Activated T-helper 1 cell treated with anti-CD3 and anti-CD28 coated beads, Interleukin-12 subunit alpha, Interleukin-12 subunit beta, Interleukin-2, Interleukin-4 antibody, amounts not matched to agents 30 ng/mL and 10 ng/mL and 1 ng/mL, durations not matched to agents 14 hours and 24 hours and 36 hours (primary cell): ENCODE results near the gene EOMES. TPM values are rescaled to one million over a fixed set of nuclear protein-coding genes. Genes with fewer than 3 reads are reported as not detected.
"Not testable (repeated sequence)": the region's sequence is repeated elsewhere in the genome, so short reads cannot be mapped to it uniquely, and the experiment has no call there.

Experiments used
- DNase-seq: peaks from one replicate; pipeline ENCODE4 v3.0.0; 2021; ENCODE audit warnings: low spot score
- H3K27ac Mint-ChIP-seq: one replicate; pipeline ENCODE4 v1.8.0; 2021; ENCODE audit warnings: mild to moderate bottlenecking, mixed read lengths
- H3K27me3 Mint-ChIP-seq: one replicate; pipeline ENCODE4 v1.8.0; 2022; ENCODE audit warnings: mild to moderate bottlenecking, moderate library complexity, mixed read lengths; ENCODE audit not compliant: insufficient read depth
- H3K36me3 Mint-ChIP-seq: one replicate; pipeline ENCODE4 v1.8.0; 2021; ENCODE audit warnings: low read depth, mixed read lengths
- H3K4me1 Mint-ChIP-seq: one replicate; pipeline ENCODE4 v1.8.0; 2021; ENCODE audit warnings: low read depth, mixed read lengths
- H3K4me3 Mint-ChIP-seq: one replicate; pipeline ENCODE4 v1.8.0; 2021; ENCODE audit warnings: mild to moderate bottlenecking, moderate library complexity, mixed read lengths
- H3K9me3 Mint-ChIP-seq: one replicate; pipeline ENCODE4 v1.8.0; 2021; ENCODE audit warnings: mixed read lengths
- intact Hi-C: fragments of 100-400 bp; cut with micrococcal nuclease; formaldehyde crosslinking; loops from one replicate; pipeline ENCODE4 v1.15.1; 2024
- total RNA-seq: library from RNA; stranded (reverse); gene quantifications from 2 replicates; pipeline ENCODE4 v1.2.3, GENCODE V29; 2022

The EOMES gene
- 29.6 and 30.7 TPM in 2 replicates for total RNA-seq

DNA sequence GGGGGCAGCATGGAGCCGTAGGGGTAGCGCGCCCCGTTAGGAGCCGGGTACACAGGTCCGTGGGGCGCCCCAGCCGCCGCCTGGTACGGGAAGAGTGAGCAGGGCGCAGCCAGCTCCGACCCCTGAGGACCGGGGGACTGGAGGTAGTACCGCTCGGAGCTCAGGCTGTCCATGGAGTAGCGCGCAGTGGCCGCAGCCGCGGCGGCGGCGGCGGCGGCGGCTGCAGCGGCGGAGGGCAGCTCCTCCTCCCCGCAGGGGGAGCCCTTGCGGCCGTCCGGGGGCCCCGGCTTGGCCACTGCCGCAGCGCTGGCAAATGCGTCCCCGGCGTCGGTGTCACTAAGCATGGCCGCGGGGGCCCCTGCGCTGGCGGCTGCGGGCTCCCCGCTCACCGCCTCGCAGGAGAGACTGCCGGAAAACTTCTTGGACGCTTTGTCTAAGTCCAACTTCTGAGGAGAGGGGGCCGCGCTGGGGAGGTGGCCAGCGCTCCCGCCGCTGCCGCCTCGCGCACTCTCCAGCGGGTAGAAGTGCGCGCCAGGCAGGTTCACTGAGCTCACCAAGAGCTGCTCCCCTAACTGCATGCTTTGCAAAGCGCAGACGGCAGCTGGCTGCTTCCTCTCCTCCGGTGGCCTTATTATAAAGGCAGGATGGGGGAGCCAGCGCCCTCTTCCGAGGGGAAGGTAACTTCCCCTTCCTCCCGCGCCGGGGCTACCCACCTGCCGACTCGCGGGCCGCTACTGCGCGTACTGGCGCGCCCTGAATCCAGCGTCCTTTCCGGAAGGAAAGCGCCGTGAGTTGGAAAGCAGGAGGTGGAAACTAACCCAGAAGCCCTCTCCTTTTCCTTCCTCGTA lies at the start of gene EOMES:
Gene EOMES, minus strand, starts transcription at position 607 of the 848 bp plus-strand sequence. Its CDS starts 29 bp downstream, at position 578.
- peaks cover 25% of the 10 kb centered on the region for H3K36me3 Mint-ChIP-seq
- H3K27ac Mint-ChIP-seq, result peak within 1 kb of the TSS; percentile 81
- peak; percentile 67 for DNase-seq
- no peaks in the 10 kb centered on the region for H3K9me3 Mint-ChIP-seq
- H3K4me3 Mint-ChIP-seq, result peak within 1 kb of the TSS; percentile 87
- intact Hi-C loops, result loop anchor here (1.0 to 2.0 kb wide), 8 partner anchors 8 to 606 kb away; no protein-coding TSS in a partner anchor
- H3K4me1 Mint-ChIP-seq, result peaks cover 44% of the 10 kb centered on the region
- peaks cover 79% of the 10 kb centered on the region for H3K27me3 Mint-ChIP-seq

DNA sequence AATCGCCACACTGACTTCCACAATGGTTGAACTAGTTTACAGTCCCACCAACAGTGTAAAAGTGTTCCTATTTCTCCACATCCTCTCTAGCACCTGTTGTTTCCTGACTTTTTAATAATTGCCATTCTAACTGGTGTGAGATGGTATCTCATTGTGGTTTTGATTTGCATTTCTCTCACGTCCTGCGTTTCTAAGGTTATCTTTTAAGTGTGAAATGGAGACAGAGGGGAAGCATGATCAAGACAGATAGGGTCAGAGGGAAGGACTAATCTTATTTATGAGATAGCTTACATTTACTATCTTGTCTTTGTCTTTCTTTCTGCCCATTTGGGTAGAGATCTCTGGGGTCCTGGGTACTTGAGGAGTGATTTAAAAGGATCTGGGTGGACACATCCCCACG lies 48.3 kb upstream of the EOMES start:
- DNase-seq, H3K27me3 Mint-ChIP-seq, H3K36me3 Mint-ChIP-seq, H3K9me3 Mint-ChIP-seq, intact Hi-C loops, H3K27ac Mint-ChIP-seq, H3K4me3 Mint-ChIP-seq: not testable (repeated sequence)
- H3K4me1 Mint-ChIP-seq, result peaks cover 27% of the 10 kb centered on the region

DNA sequence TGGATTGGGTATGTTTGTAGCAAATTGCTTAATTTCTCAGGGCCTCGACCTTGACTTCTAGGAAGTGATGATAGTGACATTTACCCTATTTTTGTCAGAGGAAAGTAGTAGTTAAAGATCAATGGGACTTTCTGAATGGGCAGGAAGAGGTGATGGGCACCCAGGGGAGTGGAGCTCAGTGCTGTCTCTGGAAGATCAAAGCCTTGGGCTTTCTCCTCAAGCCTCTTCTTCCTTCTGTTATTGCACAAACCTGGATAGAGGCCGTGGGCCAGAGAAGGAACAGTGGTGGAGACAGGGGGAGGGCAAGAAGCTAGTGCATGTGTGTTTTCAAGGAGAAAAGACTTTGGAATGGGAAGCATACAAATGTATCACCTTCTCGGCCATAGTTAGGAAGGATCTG lies 44.9 kb upstream of the EOMES start:
- peaks cover 27% of the 10 kb centered on the region for H3K4me1 Mint-ChIP-seq
- no peak overlapping the region for H3K4me3 Mint-ChIP-seq
- no peak for DNase-seq
- intact Hi-C loops, result no loop called here
- no peaks in the 10 kb centered on the region for H3K36me3 Mint-ChIP-seq
- H3K27me3 Mint-ChIP-seq, result peaks cover 4% of the 10 kb centered on the region
- no peak overlapping the region for H3K27ac Mint-ChIP-seq
- H3K9me3 Mint-ChIP-seq, result no peaks in the 10 kb centered on the region

DNA sequence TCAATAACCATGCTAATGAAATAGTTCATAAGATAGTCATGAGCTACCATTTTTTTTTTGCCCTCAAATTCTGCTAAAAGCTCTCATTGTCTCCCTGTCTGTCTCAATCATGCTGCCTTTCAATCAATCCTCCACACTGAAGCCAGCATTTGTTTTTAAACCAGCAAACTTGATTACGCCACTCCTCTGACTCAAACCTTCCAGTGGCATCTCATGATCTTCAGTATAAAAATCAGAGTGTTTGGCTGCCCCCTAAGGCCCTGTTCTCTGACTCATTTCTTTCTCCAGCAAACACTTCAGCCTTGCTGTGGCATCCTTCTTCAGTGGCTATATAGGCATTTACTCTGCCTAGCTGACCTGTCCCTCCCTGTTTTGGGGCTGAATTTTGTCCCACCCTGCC lies 36.0 kb upstream of the EOMES start:
- intact Hi-C loops, result loop anchor here (2.0 to 10.0 kb wide), 4 partner anchors 43 to 297 kb away; no protein-coding TSS in a partner anchor
- H3K4me3 Mint-ChIP-seq, result no peak overlapping the region

DNA sequence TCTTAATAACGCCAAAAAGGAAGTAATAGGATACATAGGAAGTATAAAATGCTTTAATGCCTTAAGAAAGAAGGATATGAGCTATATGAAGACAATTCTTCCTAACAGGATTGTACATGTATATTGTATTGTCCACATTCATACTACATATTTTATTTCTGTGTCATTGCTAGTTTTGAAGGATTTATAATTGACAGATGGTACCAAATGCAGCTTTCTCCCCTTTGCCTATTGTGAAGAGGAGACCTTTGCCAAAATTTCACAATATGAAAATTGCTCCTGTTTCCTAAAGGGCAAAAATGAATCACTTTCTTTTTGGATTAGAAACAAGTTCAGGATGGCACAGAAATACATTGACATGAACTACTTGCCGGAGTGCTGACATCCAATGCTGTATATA lies 34.8 kb upstream of the EOMES start:
- Mint-ChIP-seq H3K27me3 (no peaks in the 10 kb centered on the region), H3K36me3 (peaks cover 3% of the 10 kb centered on the region), H3K4me1 (peaks cover 30% of the 10 kb centered on the region), H3K27ac (no peak overlapping the region), H3K9me3 (peaks cover 7% of the 10 kb centered on the region), H3K4me3 (no peak overlapping the region)
- DNase-seq, result no peak
- intact Hi-C loops, result loop anchor here (2.0 to 10.0 kb wide), 3 partner anchors 85 to 298 kb away; no protein-coding TSS in a partner anchor

More for the DNA sequence above, 36.0 kb upstream of the EOMES start:
- no peak for DNase-seq
- peaks cover 3% of the 10 kb centered on the region for H3K27me3 Mint-ChIP-seq
- peaks cover 2% of the 10 kb centered on the region for H3K9me3 Mint-ChIP-seq
- H3K36me3 Mint-ChIP-seq, result peaks cover under 1% of the 10 kb centered on the region
- peak overlapping the region; percentile 72 for H3K27ac Mint-ChIP-seq
- peaks cover 23% of the 10 kb centered on the region for H3K4me1 Mint-ChIP-seq

DNA sequence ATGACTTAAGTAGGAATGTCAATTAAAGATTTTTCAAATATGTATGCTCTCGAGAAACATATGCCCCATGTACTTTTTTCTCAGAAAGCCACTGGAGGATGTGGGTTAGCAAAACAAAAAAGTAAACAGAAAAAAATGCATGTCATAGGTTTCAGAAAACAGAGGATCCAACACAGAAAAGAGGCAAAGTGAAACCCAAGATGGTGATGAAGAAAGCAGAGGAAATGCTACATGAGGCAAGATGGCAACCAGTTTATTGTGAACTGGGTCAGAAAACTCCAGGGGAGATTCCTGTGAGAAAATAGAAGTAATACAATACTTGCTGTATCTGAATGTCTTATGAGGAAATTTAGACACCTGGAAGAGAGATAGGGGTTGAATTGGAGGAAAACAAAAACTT lies 30.8 kb upstream of the EOMES start:
- Mint-ChIP-seq H3K4me1 (peaks cover 35% of the 10 kb centered on the region), H3K27ac (peak overlapping the region; percentile 96), H3K36me3 (peaks cover 9% of the 10 kb centered on the region), H3K27me3 (no peaks in the 10 kb centered on the region), H3K4me3 (peak overlapping the region; percentile 42), H3K9me3 (peaks cover 20% of the 10 kb centered on the region)
- intact Hi-C loops, result loop anchor here (1.0 to 10.0 kb wide), 6 partner anchors 30 to 1184 kb away; partner anchors contain the start of gene EOMES
- DNase-seq, result peak; percentile 17

DNA sequence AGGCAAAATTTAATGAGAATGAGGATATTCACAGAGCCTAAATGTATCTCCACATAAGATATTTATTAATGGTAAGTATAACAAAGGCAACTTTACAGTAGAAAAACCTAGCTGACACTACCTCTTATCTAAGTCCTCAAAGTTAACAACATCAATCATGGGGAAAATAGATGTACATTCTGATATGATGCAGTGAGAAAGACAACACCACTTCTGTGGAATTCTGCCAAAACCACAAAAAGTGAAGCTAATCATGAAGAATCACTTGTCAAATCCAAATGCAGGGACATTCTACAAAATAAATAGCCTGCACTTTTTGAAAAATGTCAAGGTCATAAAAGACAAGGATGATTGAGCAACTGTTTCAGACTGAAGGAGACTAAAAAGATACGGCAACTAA lies 27.5 kb upstream of the EOMES start:
- H3K27me3 Mint-ChIP-seq, result peaks cover 4% of the 10 kb centered on the region
- no peak overlapping the region for H3K4me3 Mint-ChIP-seq
- peaks cover 9% of the 10 kb centered on the region for H3K36me3 Mint-ChIP-seq
- H3K4me1 Mint-ChIP-seq, result peaks cover 22% of the 10 kb centered on the region
- intact Hi-C loops, result loop anchor here (5.0 to 10.0 kb wide), 2 partner anchors 305 to 1188 kb away; no protein-coding TSS in a partner anchor
- H3K9me3 Mint-ChIP-seq, result peaks cover 20% of the 10 kb centered on the region
- no peak for DNase-seq
- H3K27ac Mint-ChIP-seq, result peak overlapping the region; percentile 0

DNA sequence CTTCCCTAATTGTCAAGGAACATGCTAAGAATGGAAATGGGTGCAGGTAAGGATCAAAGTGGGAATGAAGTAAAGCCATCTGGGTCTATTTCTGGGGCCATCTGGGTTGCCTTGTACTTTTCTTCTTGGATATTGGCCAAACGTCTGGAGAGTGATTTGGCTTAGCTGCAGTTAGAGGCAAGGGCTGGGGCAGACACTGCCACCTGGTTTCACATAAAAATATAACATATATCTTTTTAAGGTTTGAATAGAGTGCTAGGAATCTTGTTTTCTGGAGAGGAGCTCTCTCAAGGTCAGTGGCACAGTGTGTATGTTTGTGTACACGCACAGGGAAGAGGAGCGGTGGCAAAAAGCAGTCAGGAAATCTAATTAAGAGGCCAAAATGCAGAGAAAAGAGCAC lies 24.7 kb upstream of the EOMES start:
- peaks cover 6% of the 10 kb centered on the region for H3K27me3 Mint-ChIP-seq
- peaks cover 11% of the 10 kb centered on the region for H3K4me1 Mint-ChIP-seq
- H3K27ac Mint-ChIP-seq, result no peak overlapping the region
- H3K4me3 Mint-ChIP-seq, result no peak overlapping the region
- no peak for DNase-seq
- intact Hi-C loops, result no loop called here
- H3K9me3 Mint-ChIP-seq, result peaks cover 23% of the 10 kb centered on the region
- H3K36me3 Mint-ChIP-seq, result peaks cover 9% of the 10 kb centered on the region

DNA sequence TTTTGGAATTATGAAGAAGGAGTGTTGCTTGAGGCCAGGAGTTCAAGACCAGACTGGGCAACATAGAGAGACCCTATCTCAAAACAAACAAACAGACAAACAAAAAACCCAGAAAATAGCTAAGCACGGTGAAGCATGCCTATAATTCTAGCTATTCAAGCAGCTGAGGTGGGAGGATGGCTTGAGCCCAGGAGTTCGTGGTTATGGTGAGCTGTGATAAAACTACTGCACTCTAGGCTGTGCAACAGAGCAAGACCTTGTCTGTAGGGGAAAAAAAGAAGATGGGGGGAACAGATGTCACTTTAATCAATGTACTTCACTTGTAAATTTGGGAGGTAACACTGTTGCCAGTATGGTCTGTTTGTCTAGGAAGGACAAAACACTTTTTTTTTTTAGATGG lies 18.7 kb upstream of the EOMES start:
- Mint-ChIP-seq H3K36me3 (peaks cover 3% of the 10 kb centered on the region), H3K27me3 (peaks cover 7% of the 10 kb centered on the region), H3K4me3 (no peak overlapping the region), H3K27ac (no peak overlapping the region), H3K9me3 (peaks cover 10% of the 10 kb centered on the region), H3K4me1 (no peaks in the 10 kb centered on the region)
- DNase-seq, result no peak
- intact Hi-C loops, result no loop called here

DNA sequence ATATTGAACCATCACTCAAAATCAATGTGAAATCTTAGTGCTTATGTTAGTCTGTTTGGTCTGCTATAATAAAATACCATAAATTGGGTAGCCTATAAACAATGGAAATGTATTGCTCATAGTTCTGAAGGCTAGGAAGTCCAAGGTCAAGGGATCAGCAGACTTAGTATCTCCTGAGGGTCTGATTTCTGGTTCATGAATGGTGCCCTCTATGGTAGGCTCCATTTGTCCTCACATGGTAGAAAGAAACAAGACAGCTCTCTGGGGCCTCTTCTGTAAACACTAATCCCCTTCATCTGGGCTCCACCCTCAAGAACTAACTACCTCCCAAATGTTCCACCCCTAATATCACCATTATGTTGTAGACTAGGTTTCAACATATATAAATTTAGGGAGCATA lies 15.0 kb upstream of the EOMES start:
- no peaks in the 10 kb centered on the region for H3K36me3 Mint-ChIP-seq
- H3K4me1 Mint-ChIP-seq, result no peaks in the 10 kb centered on the region
- DNase-seq, result no peak
- H3K27me3 Mint-ChIP-seq, result peaks cover 14% of the 10 kb centered on the region
- no peaks in the 10 kb centered on the region for H3K9me3 Mint-ChIP-seq
- H3K27ac Mint-ChIP-seq, result no peak overlapping the region
- intact Hi-C loops, result no loop called here
- H3K4me3 Mint-ChIP-seq, result no peak overlapping the region

DNA sequence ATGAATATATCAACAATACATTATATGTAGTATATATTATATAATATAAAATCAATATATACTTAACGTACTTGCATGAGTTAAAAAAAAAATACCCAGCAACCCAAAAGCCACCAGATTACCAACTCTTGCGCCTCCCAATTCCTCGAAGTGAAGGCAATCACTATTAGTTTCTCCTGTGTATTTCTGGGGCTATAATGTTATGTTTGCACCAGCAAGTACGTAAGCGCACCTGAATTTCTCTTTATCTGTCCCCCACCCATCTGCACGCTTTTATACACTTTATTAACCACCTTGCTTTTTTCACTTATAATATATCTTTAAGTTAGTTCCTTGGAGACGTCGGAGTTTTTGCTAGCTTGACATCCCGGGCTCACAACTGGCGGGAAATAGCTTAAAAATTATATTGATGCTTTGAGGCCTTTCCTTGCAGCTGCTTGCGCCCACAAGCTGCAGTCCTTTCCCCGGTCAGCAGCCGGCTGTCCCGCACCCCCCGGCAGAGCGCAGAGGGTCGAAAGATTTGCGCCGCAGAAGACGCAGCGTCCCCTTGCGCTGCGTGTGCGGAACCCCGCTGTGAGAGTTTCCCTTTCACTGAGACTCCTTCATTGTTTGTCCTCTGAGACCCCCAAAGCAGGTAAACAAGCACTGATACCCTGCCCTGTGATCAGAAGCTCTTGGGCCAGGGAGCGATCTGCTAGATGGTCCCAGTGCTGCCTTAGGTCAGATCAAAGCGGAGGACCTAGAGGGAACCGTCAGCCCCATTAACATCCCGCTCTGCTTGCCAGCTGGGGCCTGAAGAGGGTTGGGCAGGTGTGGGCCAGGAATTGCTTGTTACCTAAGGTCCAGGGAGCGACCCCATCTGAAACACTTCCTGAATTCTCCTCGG lies 8.9 kb upstream of the EOMES start:
- Mint-ChIP-seq H3K27ac (peak overlapping the region; percentile 70), H3K4me3 (peak overlapping the region; percentile 51), H3K36me3 (no peaks in the 10 kb centered on the region), H3K27me3 (peaks cover 70% of the 10 kb centered on the region), H3K4me1 (peaks cover 40% of the 10 kb centered on the region), H3K9me3 (no peaks in the 10 kb centered on the region)
- DNase-seq, result no peak
- intact Hi-C loops, result loop anchor here (1.0 kb wide), 1 partner anchor 10 kb away; no protein-coding TSS in a partner anchor

DNA sequence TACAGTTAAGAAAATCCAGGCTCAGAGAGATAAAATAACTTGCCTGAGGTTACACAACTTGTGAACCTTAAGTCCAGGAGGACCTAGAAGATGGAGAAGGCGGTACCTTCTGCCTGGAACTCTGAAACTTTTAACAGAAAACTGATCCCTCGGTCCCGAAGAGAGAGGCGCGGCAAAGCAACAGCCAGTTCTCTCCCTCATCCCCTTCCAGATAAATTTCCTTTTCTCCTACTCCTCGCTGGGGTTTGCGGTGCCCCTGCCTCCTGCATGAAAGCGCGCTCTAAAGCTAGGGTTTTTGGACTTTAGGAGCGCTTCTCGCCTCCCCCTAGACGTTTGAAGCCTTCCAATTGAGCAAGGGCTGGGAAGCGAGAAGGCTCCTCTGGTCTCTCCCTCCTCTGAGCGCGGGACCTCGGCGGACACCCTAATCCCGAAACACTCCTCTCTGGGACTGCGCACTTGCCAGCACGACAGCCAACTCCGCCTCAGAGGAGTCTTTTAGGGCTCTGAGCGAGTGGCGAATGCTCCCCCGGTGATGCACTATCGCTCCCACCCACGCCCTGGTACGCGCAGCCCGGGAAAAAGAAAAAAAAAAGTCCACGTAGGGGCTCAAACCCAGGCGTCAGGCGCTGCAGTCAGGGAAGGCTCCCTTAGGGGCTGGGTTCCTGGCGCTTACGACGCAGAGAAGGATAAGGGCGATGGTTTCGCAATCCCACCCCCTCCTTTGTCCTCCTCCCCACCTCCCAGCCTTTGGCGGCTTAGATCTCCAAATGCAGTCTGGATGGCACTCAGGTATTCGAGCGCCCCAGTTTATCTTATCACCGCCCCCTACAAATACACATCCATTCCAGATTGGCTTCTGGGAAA lies 7.9 kb upstream of the EOMES start:
- Mint-ChIP-seq H3K9me3 (no peaks in the 10 kb centered on the region), H3K27ac (peak overlapping the region; percentile 70), H3K27me3 (peaks cover 75% of the 10 kb centered on the region), H3K4me3 (peak overlapping the region; percentile 71), H3K36me3 (peaks cover 2% of the 10 kb centered on the region), H3K4me1 (peaks cover 40% of the 10 kb centered on the region)
- intact Hi-C loops, result loop anchor here (1.0 kb wide), 1 partner anchor 9 kb away; no protein-coding TSS in a partner anchor
- no peak for DNase-seq
